Endothelial cell of umbilical vein (primary cell): ENCODE data around the gene NQO2. TPM values are rescaled to one million over a fixed set of nuclear protein-coding genes. Genes with fewer than 3 reads are reported as not detected.

Experiments
- BruUV-seq: library from RNA; stranded (reverse); fragments of 400-500 nt; replicated peaks from 2 replicates; lab custom pipeline; 2021; lab: Mats Ljungman, UMichigan
- CTCF ChIA-PET: fragments of 300-600, 350-600 bp; sonication (Branson Sonifier 250); formaldehyde crosslinking; loops from one replicate; lab custom pipeline; 2021; ENCODE audit warnings: antibody characterized with exemption, inconsistent platforms; lab: Charles Lee
- POLR2A ChIA-PET: fragments of 300-600, 350-600 bp; sonication (Branson Sonifier 250); formaldehyde crosslinking; loops from one replicate; lab custom pipeline; 2021; ENCODE audit warnings: antibody characterized with exemption, inconsistent platforms; lab: Charles Lee
- DNase-seq: peaks from one replicate; pipeline ENCODE4 v3.0.0-alpha.2; 2011; ENCODE audit warnings: low read depth, low spot score
- FAIRE-seq: peaks from 2 replicates; lab custom pipeline; 2011; peaks lifted over from hg19 to GRCh38; lab: Jason Lieb, UNC
- H2AFZ ChIP-seq: 2 replicates; pipeline ENCODE4 v1.6.0; 2012; ENCODE audit warnings: low read depth, low read length, control low read depth, inconsistent platforms
- H3K27ac ChIP-seq: 2 replicates; pipeline ENCODE4 v1.5.1; 2011; ENCODE audit warnings: low read depth, mild to moderate bottlenecking, control low read depth, low read length, moderate library complexity; ENCODE audit not compliant: insufficient read depth
- H3K27me3 ChIP-seq, 2 experiments: 2 replicates each; pipeline versions ENCODE4 v1.6.0 to v1.6.1; 2011; ENCODE audit warnings: low read length in 2 of 2, mixed read lengths in 1 of 2; ENCODE audit not compliant: control insufficient read depth in 2 of 2, insufficient read depth in 2 of 2
- H3K36me3 ChIP-seq, 2 experiments: 2 replicates in 1 of 2; 3 replicates in 1 of 2; pipeline ENCODE4 v1.5.1; 2011; ENCODE audit warnings: low read length in 2 of 2, mild to moderate bottlenecking in 1 of 2, moderate library complexity in 1 of 2; ENCODE audit not compliant: control insufficient read depth in 2 of 2, insufficient read depth in 2 of 2; ENCODE audit errors: extremely low read depth in 1 of 2
- H3K4me1 ChIP-seq: 3 replicates; pipeline ENCODE4 v1.5.1; 2011; ENCODE audit warnings: mild to moderate bottlenecking, low read length; ENCODE audit not compliant: control insufficient read depth, insufficient read depth; ENCODE audit errors: extremely low read depth
- H3K4me2 ChIP-seq: 2 replicates; pipeline ENCODE4 v1.6.1; 2011; ENCODE audit warnings: low read length, control low read depth, mixed read lengths; ENCODE audit not compliant: insufficient read depth
- H3K4me3 ChIP-seq, 3 experiments: fragments of 200-600 bp in 1 of 3; sonication (generic), shearing (Covaris generic) in 1 of 3; replicated peaks in 1 of 3; 2 replicates each; pipeline ENCODE4 v1.5.1; 2011 to 2016; ENCODE audit warnings: control low read depth in 3 of 3, low read length in 3 of 3, mild to moderate bottlenecking in 2 of 3, inconsistent platforms in 1 of 3, low read depth in 1 of 3, moderate library complexity in 1 of 3; ENCODE audit not compliant: insufficient read depth in 1 of 3
- H3K79me2 ChIP-seq: 2 replicates; pipeline ENCODE4 v1.6.0; 2012; ENCODE audit warnings: low read length, inconsistent platforms; ENCODE audit not compliant: control insufficient read depth, insufficient read depth
- H3K9ac ChIP-seq: replicated peaks from 2 replicates; pipeline ENCODE3; 2011; ENCODE audit warnings: low read length, control low read depth; ENCODE audit not compliant: insufficient read depth; ENCODE audit errors: extremely low read depth
- H3K9me1 ChIP-seq: replicated peaks from 3 replicates; pipeline ENCODE4 v1.6.0; 2011; ENCODE audit warnings: mild to moderate bottlenecking, low read length; ENCODE audit not compliant: control insufficient read depth, insufficient read depth; ENCODE audit errors: extremely low read depth
- H3K9me3 ChIP-seq: replicated peaks from 2 replicates; pipeline ENCODE4 v1.5.1; 2012; ENCODE audit warnings: low read length, inconsistent platforms; ENCODE audit not compliant: control insufficient read depth, insufficient read depth
- H4K20me1 ChIP-seq: replicated peaks from 2 replicates; pipeline ENCODE3; 2011; ENCODE audit warnings: mild to moderate bottlenecking, low read length; ENCODE audit not compliant: control insufficient read depth, insufficient read depth; ENCODE audit errors: extremely low read depth
- EZH2 ChIP-seq: IDR thresholded peaks from 2 replicates; pipeline ENCODE4 v1.6.1; 2012; ENCODE audit warnings: borderline replicate concordance, low read depth, mild to moderate bottlenecking, moderate library complexity, low read length, inconsistent platforms; ENCODE audit not compliant: severe bottlenecking
- FOS ChIP-seq: IDR thresholded peaks from 2 replicates; pipeline ENCODE4 v1.6.1; 2011; ENCODE audit warnings: mild to moderate bottlenecking, low read length, moderate library complexity, borderline replicate concordance; ENCODE audit not compliant: insufficient read depth
- GATA2 ChIP-seq: IDR thresholded peaks from 2 replicates; pipeline ENCODE4 v1.7.0; 2011; ENCODE audit warnings: low read depth, mild to moderate bottlenecking, moderate library complexity, mixed read lengths, low read length; ENCODE audit not compliant: insufficient read length, insufficient read depth
- JUN ChIP-seq: IDR thresholded peaks from 2 replicates; pipeline ENCODE4 v1.6.1; 2011; ENCODE audit warnings: borderline replicate concordance, low read depth; ENCODE audit not compliant: insufficient read length, insufficient read depth
- MAX ChIP-seq: IDR thresholded peaks from 2 replicates; pipeline ENCODE4 v1.6.1; 2011; ENCODE audit not compliant: insufficient read depth, insufficient read length
- MYC ChIP-seq: IDR thresholded peaks from one replicate; pipeline ENCODE4 v1.6.1; 2011; ENCODE audit warnings: mild to moderate bottlenecking, low read depth, low read length
- POLR2A ChIP-seq: IDR thresholded peaks from 2 replicates; pipeline ENCODE4 v1.6.1; 2012; ENCODE audit warnings: low read depth, mild to moderate bottlenecking, control low read depth, low read length
- POLR2AphosphoS5 ChIP-seq: IDR thresholded peaks from 2 replicates; pipeline ENCODE4 v1.6.1; 2012; ENCODE audit warnings: low read depth, mild to moderate bottlenecking, control low read depth, low read length, moderate library complexity; ENCODE audit not compliant: insufficient read depth
- dilution Hi-C: fragments of 300-500 bp; cut with MboI; formaldehyde crosslinking; loops from one replicate; pipeline ENCODE4 v1.15.0; 2019; ENCODE audit warnings: low sequenced_read_pairs; ENCODE audit not compliant: extremely low pct_ligation_motif_present
- intact Hi-C: fragments of 100-400 bp; cut with micrococcal nuclease; formaldehyde crosslinking; loops from one replicate; pipeline ENCODE4 v1.10.0; 2022
- polyA plus RNA-seq, 4 experiments: library from polyadenylated mRNA; depleted of rRNA in 3 of 4; stranded (reverse) in 3 of 4; unstranded in 1 of 4; fragments of >200 nt; gene quantifications; 2 replicates each; pipeline versions ENCODE4 v1.2.1 to v1.2.3, GENCODE V29; 2011 to 2012; ENCODE audit warnings: missing spikeins in 1 of 4
- total RNA-seq: library from RNA; stranded (reverse); gene quantifications from 2 replicates; pipeline ENCODE4 v1.2.3, GENCODE V29; 2021
- TF ChIP-seq, protein P1 (sequence below), 2 donors: IDR thresholded peaks; 1 replicate in 1 of 2; 2 replicates in 1 of 2; pipeline ENCODE4 v1.5.1; 2011; ENCODE audit warnings: low read length in 2 of 2, mild to moderate bottlenecking in 2 of 2, moderate library complexity in 2 of 2, control low read depth in 1 of 2, inconsistent platforms in 1 of 2, low read depth in 1 of 2; ENCODE audit not compliant: insufficient read depth in 1 of 2; ENCODE audit errors: extremely low read depth in 1 of 2

NQO2 gene
- total and polyA plus RNA-seq, 2 donors (not counting 3 experiments of a cell fraction or from before 2014, with no cell fraction given), result 27.6 to 48.0 TPM

GRCh38 chr6:2962004-2962403 is 37.7 kb upstream of the NQO2 start:
- no peaks in the 10 kb centered on the region for H3K9me3 ChIP-seq
- dilution Hi-C loops, result no loop called here
- ChIA-PET POLR2A (no interaction called here), CTCF (interaction anchor here (1.6 to 2.0 kb wide), 2 partner anchors 9 to 170 kb away, joined by 4 to 13 read pairs; no protein-coding TSS in a partner anchor)
- H3K9ac ChIP-seq, result no peak overlapping the region
- no peak for TF ChIP-seq POLR2A
- no peak for TF ChIP-seq GATA2
- no peak for TF ChIP-seq MYC
- TF ChIP-seq, protein P1, sequence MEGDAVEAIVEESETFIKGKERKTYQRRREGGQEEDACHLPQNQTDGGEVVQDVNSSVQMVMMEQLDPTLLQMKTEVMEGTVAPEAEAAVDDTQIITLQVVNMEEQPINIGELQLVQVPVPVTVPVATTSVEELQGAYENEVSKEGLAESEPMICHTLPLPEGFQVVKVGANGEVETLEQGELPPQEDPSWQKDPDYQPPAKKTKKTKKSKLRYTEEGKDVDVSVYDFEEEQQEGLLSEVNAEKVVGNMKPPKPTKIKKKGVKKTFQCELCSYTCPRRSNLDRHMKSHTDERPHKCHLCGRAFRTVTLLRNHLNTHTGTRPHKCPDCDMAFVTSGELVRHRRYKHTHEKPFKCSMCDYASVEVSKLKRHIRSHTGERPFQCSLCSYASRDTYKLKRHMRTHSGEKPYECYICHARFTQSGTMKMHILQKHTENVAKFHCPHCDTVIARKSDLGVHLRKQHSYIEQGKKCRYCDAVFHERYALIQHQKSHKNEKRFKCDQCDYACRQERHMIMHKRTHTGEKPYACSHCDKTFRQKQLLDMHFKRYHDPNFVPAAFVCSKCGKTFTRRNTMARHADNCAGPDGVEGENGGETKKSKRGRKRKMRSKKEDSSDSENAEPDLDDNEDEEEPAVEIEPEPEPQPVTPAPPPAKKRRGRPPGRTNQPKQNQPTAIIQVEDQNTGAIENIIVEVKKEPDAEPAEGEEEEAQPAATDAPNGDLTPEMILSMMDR (IDR thresholded peaks at IDR 0.05; ENCODE audit: extremely low read depth in 1 of 2, insufficient read depth in 1 of 2, low read depth in 1 of 2, low read length in 2 of 2), result no peak
- TF ChIP-seq MAX, result no peak
- no peak for TF ChIP-seq JUN
- no peak for TF ChIP-seq POLR2AphosphoS5
- TF ChIP-seq FOS, result no peak
- no peak for TF ChIP-seq EZH2
- H3K4me3 ChIP-seq, result no peak overlapping the region
- no TSS peak for BruUV-seq
- H4K20me1 ChIP-seq, result no peaks in the 10 kb centered on the region
- no peak overlapping the region for H3K27ac ChIP-seq
- H2AFZ ChIP-seq, result no peak overlapping the region
- intact Hi-C loops, result no loop called here
- no peak overlapping the region for H3K4me2 ChIP-seq
- DNase-seq (no peak), FAIRE-seq (no peak)
- peaks cover 0 to 11% of the 10 kb centered on the region in 2 experiments for H3K36me3 ChIP-seq
- no peaks in the 10 kb centered on the region for H3K9me1 ChIP-seq
- H3K27me3 ChIP-seq, result no peaks in the 10 kb centered on the region
- peaks cover 18% of the 10 kb centered on the region for H3K4me1 ChIP-seq
- H3K79me2 ChIP-seq, result peaks cover 29% of the 10 kb centered on the region
